ENCODE measurements around the gene MCOLN1. TPM values are rescaled to one million over a fixed set of nuclear protein-coding genes. Genes with fewer than 3 reads are reported as not detected.

Gene MCOLN1
- polyA plus RNA-seq, 3 donors = 32.8 to 133 (median 34.3) TPM

DNA sequence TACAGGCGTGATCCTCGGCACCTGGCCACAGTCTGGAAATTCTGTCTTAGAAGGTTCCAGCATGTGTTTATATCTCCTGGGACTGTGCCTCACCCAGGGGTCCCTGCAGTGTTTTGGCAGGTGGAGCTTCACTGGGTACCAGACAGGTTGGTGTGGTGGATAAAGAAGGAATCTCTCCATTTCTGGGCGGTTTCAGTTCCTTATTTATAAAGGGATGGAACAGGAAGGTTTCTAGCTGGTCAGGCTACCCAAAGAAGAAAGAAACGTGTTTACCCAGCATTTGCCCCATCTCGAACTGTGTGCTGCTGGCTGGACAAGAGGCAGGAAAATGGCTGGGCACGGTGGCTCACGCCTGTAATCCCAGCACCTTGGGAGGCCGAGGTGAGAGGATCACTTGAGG is 22.9 kb downstream of the MCOLN1 start:
- intact Hi-C loops (cut with micrococcal nuclease) = loop anchor here in 1 of 2 donors (10.0 kb wide), 1 partner anchor 110 kb away; no protein-coding TSS in a partner anchor
- 36% methylated on average over 5 of the region's 8 CpGs for WGBS (ENCODE audit: insufficient coverage)

DNA sequence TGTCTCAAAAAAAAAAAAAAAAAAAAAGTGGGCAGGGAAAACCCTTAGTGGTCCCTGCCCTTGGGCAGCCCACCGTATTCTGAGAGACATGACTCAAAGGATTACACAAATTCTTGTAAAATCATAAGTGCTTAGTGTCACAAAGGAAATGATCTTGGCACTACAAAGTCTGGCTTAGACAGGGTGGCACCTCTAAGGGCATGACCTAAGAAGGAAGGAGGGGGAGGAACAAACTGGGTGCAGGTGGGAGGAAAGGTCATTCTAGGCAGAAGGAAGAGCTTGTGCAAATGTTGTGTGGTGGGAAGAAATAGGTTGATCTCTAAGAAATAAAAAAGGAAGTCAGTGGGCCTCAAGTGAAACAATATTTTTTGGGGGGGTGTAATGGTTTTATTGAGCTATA is 23.5 kb downstream of the MCOLN1 start:
- intact Hi-C loops (cut with micrococcal nuclease) = loop anchor here in 1 of 2 donors (10.0 kb wide), 1 partner anchor 109 kb away; no protein-coding TSS in a partner anchor
- Histone ChIP-seq H3K9ac (ENCODE audit: insufficient read depth, low read length, poor library complexity, severe bottlenecking) (no peak overlapping the region), H3K4me1 (ENCODE audit: control insufficient read depth in 1 of 2, insufficient read depth in 2 of 2, low read length in 2 of 2) (peaks cover 44 to 48% of the 10 kb centered on the region in 2 donors), H3K36me3 (replicated peaks in 1 of 2; ENCODE audit: control insufficient read depth in 1 of 2, insufficient read depth in 2 of 2, low read length in 2 of 2) (peaks cover 34 to 40% of the 10 kb centered on the region in 2 donors), H3K4me3 (replicated peaks in 1 of 3; ENCODE audit: low read depth in 2 of 3, low read length in 3 of 3) (peak overlapping the region in 1 of 3 experiments; percentile 47), H3K4me2 (replicated peaks; ENCODE audit: extremely low read depth, low read length, poor library complexity, severe bottlenecking) (peak overlapping the region; percentile 19), H2AFZ (ENCODE audit: insufficient read depth, low read depth, low read length, poor library complexity, severe bottlenecking) (no peak overlapping the region), H3K27me3 (ENCODE audit: control insufficient read depth in 2 of 2, insufficient read depth in 2 of 2, low read length in 2 of 2) (no peaks in the 10 kb centered on the region), H3K27ac (ENCODE audit: low read depth in 1 of 2, low read length in 2 of 2) (peak overlapping the region; percentile 95 to 98), H3K9me3 (replicated peaks in 1 of 2; ENCODE audit: control insufficient read depth in 1 of 2, insufficient read depth in 1 of 2, low read length in 2 of 2) (no peaks in the 10 kb centered on the region), H3K79me2 (ENCODE audit: insufficient read depth, low read length) (no peaks in the 10 kb centered on the region), H4K20me1 (ENCODE audit: insufficient read depth, low read length) (no peaks in the 10 kb centered on the region)
- TF ChIP-seq, protein P1, sequence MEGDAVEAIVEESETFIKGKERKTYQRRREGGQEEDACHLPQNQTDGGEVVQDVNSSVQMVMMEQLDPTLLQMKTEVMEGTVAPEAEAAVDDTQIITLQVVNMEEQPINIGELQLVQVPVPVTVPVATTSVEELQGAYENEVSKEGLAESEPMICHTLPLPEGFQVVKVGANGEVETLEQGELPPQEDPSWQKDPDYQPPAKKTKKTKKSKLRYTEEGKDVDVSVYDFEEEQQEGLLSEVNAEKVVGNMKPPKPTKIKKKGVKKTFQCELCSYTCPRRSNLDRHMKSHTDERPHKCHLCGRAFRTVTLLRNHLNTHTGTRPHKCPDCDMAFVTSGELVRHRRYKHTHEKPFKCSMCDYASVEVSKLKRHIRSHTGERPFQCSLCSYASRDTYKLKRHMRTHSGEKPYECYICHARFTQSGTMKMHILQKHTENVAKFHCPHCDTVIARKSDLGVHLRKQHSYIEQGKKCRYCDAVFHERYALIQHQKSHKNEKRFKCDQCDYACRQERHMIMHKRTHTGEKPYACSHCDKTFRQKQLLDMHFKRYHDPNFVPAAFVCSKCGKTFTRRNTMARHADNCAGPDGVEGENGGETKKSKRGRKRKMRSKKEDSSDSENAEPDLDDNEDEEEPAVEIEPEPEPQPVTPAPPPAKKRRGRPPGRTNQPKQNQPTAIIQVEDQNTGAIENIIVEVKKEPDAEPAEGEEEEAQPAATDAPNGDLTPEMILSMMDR (IDR thresholded peaks at IDR 0.05) = no peak
- 0% methylated on average over 1 of the region's 1 CpG for WGBS (ENCODE audit: insufficient coverage)
- Mint-ChIP-seq H3K27ac (peak overlapping the region; percentile 98 to 100 (median 99)), H3K36me3 (peaks cover 48 to 64% of the 10 kb centered on the region in 2 donors), H3K9me3 (peaks cover 0 to 1% (median 0%) of the 10 kb centered on the region in 7 donors), H3K4me3 (no peak overlapping the region), H3K4me1 (peaks cover 44% of the 10 kb centered on the region), H3K27me3 (ENCODE audit: low read depth in 3 of 3) (no peaks in the 10 kb centered on the region)
- DNase-seq = peak; percentile 60 to 72 (median 66)

More for the DNA sequence above, 22.9 kb downstream of the MCOLN1 start:
- Histone ChIP-seq H3K36me3 (replicated peaks in 1 of 2; ENCODE audit: control insufficient read depth in 1 of 2, insufficient read depth in 2 of 2, low read length in 2 of 2) (peaks cover 34 to 40% of the 10 kb centered on the region in 2 donors), H3K79me2 (ENCODE audit: insufficient read depth, low read length) (no peaks in the 10 kb centered on the region), H3K27me3 (ENCODE audit: control insufficient read depth in 2 of 2, insufficient read depth in 2 of 2, low read length in 2 of 2) (no peaks in the 10 kb centered on the region), H3K4me2 (replicated peaks; ENCODE audit: extremely low read depth, low read length, poor library complexity, severe bottlenecking) (peak overlapping the region; percentile 41), H3K9ac (ENCODE audit: insufficient read depth, low read length, poor library complexity, severe bottlenecking) (peak overlapping the region; percentile 73), H2AFZ (ENCODE audit: insufficient read depth, low read depth, low read length, poor library complexity, severe bottlenecking) (no peak overlapping the region), H3K4me3 (replicated peaks in 1 of 3; ENCODE audit: low read depth in 2 of 3, low read length in 3 of 3) (peak overlapping the region in 1 of 3 experiments; percentile 47), H3K4me1 (ENCODE audit: control insufficient read depth in 1 of 2, insufficient read depth in 2 of 2, low read length in 2 of 2) (peaks cover 44 to 48% of the 10 kb centered on the region in 2 donors), H3K9me3 (replicated peaks in 1 of 2; ENCODE audit: control insufficient read depth in 1 of 2, insufficient read depth in 1 of 2, low read length in 2 of 2) (no peaks in the 10 kb centered on the region), H4K20me1 (ENCODE audit: insufficient read depth, low read length) (no peaks in the 10 kb centered on the region), H3K27ac (ENCODE audit: low read depth in 1 of 2, low read length in 2 of 2) (peak overlapping the region; percentile 95 to 98)
- Mint-ChIP-seq H3K36me3 (peaks cover 45 to 64% of the 10 kb centered on the region in 2 donors), H3K4me1 (peaks cover 46% of the 10 kb centered on the region), H3K27me3 (ENCODE audit: low read depth in 3 of 3) (no peaks in the 10 kb centered on the region), H3K4me3 (peak overlapping the region; percentile 31 to 71), H3K27ac (peak overlapping the region; percentile 98 to 100 (median 99)), H3K9me3 (peaks cover 0 to 1% (median 0%) of the 10 kb centered on the region in 7 donors)
- TF ChIP-seq, protein P1 (IDR thresholded peaks at IDR 0.05) = no peak
- DNase-seq = peak; percentile 42 to 65 (median 54)

Measured in CD14-positive monocyte (primary cell).